HEK293T (cell line): Measurements from ENCODE around the gene MTA3.

ENCODE experiments used
- ARNT ChIP-seq: fragments of 450-650 bp; IDR thresholded peaks from 2 replicates; pipeline ENCODE4 v1.6.1; 2017; ENCODE audit warnings: mild to moderate bottlenecking
- FOXA1 ChIP-seq: fragments of 450-650 bp; IDR thresholded peaks from 2 replicates; pipeline ENCODE4 v1.6.1; 2016; ENCODE audit warnings: mild to moderate bottlenecking
- FOXM1 ChIP-seq: fragments of 450-650 bp; IDR thresholded peaks from 2 replicates; pipeline ENCODE4 v1.6.1; 2017; ENCODE audit warnings: mild to moderate bottlenecking, borderline replicate concordance
- NFRKB ChIP-seq: fragments of 450-650 bp; IDR thresholded peaks from 2 replicates; pipeline ENCODE4 v1.6.1; 2016; ENCODE audit warnings: mild to moderate bottlenecking, moderate library complexity
- PKNOX1 ChIP-seq: fragments of 450-650 bp; IDR thresholded peaks from 2 replicates; pipeline ENCODE4 v1.6.1; 2016
- SUZ12 ChIP-seq: fragments of 450-650 bp; IDR thresholded peaks from 2 replicates; pipeline ENCODE4 v1.6.1; 2016; ENCODE audit warnings: mild to moderate bottlenecking
- ZNF384 ChIP-seq: fragments of 450-650 bp; IDR thresholded peaks from 2 replicates; pipeline ENCODE4 v1.6.1; 2016

GRCh38 chr2:42770288-42771131 is 202.1 kb downstream of the MTA3 start:
- TF ChIP-seq PKNOX1 (no peak), FOXM1 (no peak), FOXA1 (no peak), NFRKB (no peak), ARNT (no peak), ZNF384 (no peak), SUZ12 (no peak)
